HG03521 (cell line): ENCODE results near the gene TBC1D3D.
"Not testable (repeated sequence)": the region's sequence is repeated elsewhere in the genome, so short reads cannot be mapped to it uniquely, and the experiment has no call there.

ENCODE experiments used
- ATAC-seq: cut with Tn5 transposase; IDR thresholded peaks from one replicate; pipeline ENCODE4 v1.9.1; 2021; ENCODE audit warnings: mild to moderate bottlenecking, moderate library complexity; ENCODE audit not compliant: unreplicated experiment

The TBC1D3D gene

DNA sequence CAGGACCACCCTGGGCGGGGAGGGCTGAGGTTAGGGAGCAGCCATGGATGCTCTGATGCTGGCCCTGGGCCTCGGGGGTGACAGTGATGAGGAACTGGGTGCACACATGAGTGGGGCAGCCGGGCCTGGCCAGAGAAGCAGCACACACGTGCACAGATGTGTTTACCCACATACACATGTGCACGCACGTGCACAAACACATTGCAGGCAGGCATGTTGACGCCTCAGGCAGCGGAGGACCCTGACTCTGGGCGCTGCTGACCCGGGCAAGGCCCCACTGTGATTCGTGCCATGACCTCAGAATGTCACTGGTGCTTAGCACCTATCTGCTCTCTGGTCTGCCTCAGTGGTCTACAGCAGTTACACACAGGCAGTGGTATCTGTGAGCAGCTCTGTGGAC is at the start of gene TBC1D3D:
TSS of gene TBC1D3D (plus strand) at position 301 of the 400 bp plus-strand sequence. CDS start 1,585 bp downstream, outside the sequence.
- ATAC-seq = not testable (repeated sequence)

DNA sequence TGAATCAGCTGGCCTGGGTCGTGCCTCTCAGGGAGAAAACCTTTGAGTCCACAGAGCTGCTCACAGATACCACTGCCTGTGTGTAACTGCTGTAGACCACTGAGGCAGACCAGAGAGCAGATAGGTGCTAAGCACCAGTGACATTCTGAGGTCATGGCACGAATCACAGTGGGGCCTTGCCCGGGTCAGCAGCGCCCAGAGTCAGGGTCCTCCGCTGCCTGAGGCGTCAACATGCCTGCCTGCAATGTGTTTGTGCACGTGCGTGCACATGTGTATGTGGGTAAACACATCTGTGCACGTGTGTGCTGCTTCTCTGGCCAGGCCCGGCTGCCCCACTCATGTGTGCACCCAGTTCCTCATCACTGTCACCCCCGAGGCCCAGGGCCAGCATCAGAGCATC is 14.8 kb upstream of the TBC1D3D start, which contains the start of gene TBC1D3L:
TSS of gene TBC1D3L (minus strand) at position 101 of the 400 bp plus-strand sequence. CDS start 1,540 bp downstream, outside the sequence.
- not testable (repeated sequence) for ATAC-seq
